ENCODE results near the gene RAD51B.

DNA sequence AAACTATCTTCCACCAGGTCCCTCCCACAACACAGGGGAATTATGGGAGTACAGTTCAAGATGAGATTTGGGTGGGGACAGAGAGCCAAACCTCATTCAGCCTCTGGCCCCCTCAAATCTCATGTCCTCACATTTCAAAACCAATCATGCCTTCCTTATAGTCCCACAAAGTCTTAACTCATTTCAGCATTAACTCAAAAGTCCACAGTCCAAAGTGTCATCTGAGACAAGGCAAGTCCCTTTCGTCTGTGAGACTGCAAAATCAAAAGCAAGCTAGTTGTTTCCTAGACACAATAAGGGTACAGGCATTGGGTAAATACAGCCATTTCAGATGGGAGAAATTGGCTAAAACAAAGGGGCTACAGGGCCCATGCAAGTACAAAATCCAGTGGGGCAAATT, 147.6 kb downstream of the RAD51B start:
- no peak for TF ChIP-seq NR3C1 (CRISPR knock-in tag; conservative IDR thresholded peaks at IDR 0.05; ENCODE audit: low read depth)
- TF ChIP-seq, protein P1, sequence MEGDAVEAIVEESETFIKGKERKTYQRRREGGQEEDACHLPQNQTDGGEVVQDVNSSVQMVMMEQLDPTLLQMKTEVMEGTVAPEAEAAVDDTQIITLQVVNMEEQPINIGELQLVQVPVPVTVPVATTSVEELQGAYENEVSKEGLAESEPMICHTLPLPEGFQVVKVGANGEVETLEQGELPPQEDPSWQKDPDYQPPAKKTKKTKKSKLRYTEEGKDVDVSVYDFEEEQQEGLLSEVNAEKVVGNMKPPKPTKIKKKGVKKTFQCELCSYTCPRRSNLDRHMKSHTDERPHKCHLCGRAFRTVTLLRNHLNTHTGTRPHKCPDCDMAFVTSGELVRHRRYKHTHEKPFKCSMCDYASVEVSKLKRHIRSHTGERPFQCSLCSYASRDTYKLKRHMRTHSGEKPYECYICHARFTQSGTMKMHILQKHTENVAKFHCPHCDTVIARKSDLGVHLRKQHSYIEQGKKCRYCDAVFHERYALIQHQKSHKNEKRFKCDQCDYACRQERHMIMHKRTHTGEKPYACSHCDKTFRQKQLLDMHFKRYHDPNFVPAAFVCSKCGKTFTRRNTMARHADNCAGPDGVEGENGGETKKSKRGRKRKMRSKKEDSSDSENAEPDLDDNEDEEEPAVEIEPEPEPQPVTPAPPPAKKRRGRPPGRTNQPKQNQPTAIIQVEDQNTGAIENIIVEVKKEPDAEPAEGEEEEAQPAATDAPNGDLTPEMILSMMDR (IDR thresholded peaks at IDR 0.05), result no peak
